Measurements from ENCODE around the gene FGF19. TPM values are rescaled to one million over a fixed set of nuclear protein-coding genes. Genes with fewer than 3 reads are reported as not detected.

FGF19 gene
- total and polyA plus RNA-seq, 2 donors (not counting 1 experiment from before 2014, with no cell fraction given), result not detected

DNA sequence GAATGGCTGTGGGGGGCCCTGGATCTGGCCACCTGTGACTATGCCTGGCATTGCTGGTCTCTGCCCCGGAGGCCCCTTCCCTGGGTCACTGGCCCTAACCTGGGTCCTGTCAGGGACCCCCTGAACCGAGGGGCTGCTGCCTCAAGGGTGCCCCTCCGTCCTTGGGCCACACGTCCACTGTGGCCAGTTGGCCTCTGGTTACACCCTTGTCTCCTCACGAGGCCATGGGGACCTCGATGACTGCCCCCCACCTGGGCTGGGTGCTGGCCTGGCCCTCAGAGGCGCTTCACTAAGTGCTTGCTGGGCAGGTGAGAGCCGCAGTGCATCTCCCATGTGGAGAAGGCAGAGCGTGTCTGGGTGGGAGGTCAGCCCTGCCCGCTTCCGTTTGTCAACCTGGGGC lies 27.3 kb upstream of the FGF19 start:
- Histone ChIP-seq H3K36me3 (replicated peaks in 1 of 2; ENCODE audit: control extremely low read depth in 1 of 2, control insufficient read depth in 1 of 2, extremely low read depth in 1 of 2, insufficient read depth in 2 of 2, low read length in 1 of 2) (no peaks in the 10 kb centered on the region), H3K9me3 (ENCODE audit: control extremely low read depth in 1 of 3, control insufficient read depth in 2 of 3, insufficient read depth in 1 of 3, low read length in 2 of 3) (peaks cover 0 to 30% (median 0%) of the 10 kb centered on the region in 3 donors), H3K9ac (ENCODE audit: low read length) (no peak overlapping the region), H3K27ac (ENCODE audit: low read length in 2 of 2) (no peak overlapping the region), H3K79me2 (ENCODE audit: control insufficient read depth, insufficient read depth, low read length) (no peaks in the 10 kb centered on the region), H4K20me1 (ENCODE audit: control insufficient read depth, insufficient read depth, low read length, poor library complexity, severe bottlenecking) (no peaks in the 10 kb centered on the region), H3K4me1 (ENCODE audit: control insufficient read depth in 2 of 2, insufficient read depth in 2 of 2, low read length in 2 of 2) (no peaks in the 10 kb centered on the region), H3K27me3 (replicated peaks in 1 of 4; ENCODE audit: control extremely low read depth in 1 of 4, control insufficient read depth in 3 of 4, insufficient read depth in 4 of 4, low read length in 3 of 4) (peaks cover 0 to 20% (median 4%) of the 10 kb centered on the region in 4 experiments), H2AFZ (ENCODE audit: insufficient read depth, low read depth, low read length, poor library complexity, severe bottlenecking) (no peak overlapping the region), H3K4me2 (replicated peaks; ENCODE audit: low read depth, low read length, poor library complexity, severe bottlenecking) (no peak overlapping the region), H3K4me3 (ENCODE audit: control extremely low read depth in 1 of 5, extremely low read depth in 1 of 5, insufficient read depth in 1 of 5, low read depth in 2 of 5, low read length in 4 of 5) (no peak overlapping the region)
- Mint-ChIP-seq H3K27ac (no peak overlapping the region), H3K27me3 (peaks cover 33% of the 10 kb centered on the region), H3K9me3 (ENCODE audit: insufficient read depth) (peaks cover 7% of the 10 kb centered on the region), H3K4me3 (no peak overlapping the region), H3K4me1 (no peaks in the 10 kb centered on the region)
- POLR2A ChIA-PET, result no interaction called here
- CTCF ChIA-PET, result no interaction called here
- no peak for TF ChIP-seq EZH2 (IDR thresholded peaks at IDR 0.05; ENCODE audit: borderline replicate concordance, insufficient read depth, low read depth, low read length, poor library complexity, severe bottlenecking)
- TF ChIP-seq, protein P1, sequence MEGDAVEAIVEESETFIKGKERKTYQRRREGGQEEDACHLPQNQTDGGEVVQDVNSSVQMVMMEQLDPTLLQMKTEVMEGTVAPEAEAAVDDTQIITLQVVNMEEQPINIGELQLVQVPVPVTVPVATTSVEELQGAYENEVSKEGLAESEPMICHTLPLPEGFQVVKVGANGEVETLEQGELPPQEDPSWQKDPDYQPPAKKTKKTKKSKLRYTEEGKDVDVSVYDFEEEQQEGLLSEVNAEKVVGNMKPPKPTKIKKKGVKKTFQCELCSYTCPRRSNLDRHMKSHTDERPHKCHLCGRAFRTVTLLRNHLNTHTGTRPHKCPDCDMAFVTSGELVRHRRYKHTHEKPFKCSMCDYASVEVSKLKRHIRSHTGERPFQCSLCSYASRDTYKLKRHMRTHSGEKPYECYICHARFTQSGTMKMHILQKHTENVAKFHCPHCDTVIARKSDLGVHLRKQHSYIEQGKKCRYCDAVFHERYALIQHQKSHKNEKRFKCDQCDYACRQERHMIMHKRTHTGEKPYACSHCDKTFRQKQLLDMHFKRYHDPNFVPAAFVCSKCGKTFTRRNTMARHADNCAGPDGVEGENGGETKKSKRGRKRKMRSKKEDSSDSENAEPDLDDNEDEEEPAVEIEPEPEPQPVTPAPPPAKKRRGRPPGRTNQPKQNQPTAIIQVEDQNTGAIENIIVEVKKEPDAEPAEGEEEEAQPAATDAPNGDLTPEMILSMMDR (IDR thresholded peaks at IDR 0.05), result no peak
- DNase-seq, result no peak
- ATAC-seq (ENCODE audit: low read depth), result no peak
- 83% methylated on average over 11 of the region's 11 CpGs for WGBS (ENCODE audit: insufficient coverage)
- intact Hi-C loops (cut with micrococcal nuclease), result no loop called here

DNA sequence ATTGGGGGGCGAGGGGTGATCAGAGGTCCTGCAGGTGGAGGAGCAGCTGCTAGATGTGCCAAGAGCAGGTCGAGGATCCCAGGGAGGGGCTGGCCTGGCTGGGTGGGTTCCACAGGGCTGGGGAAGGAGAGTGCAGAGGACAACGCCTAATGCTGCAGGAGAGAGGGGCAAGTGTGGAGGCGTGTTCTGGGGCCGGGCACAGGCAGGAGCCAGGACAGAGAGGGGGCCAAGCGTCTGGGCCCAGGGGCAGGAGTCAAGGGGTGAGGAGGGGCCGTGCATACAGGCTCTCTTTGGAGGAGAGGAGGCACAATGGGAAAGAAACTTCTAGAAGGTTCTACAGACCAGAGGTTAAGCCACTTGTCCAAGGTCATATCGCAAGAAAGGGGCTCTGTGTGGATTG lies 26.7 kb upstream of the FGF19 start:
- Histone ChIP-seq H3K9ac (ENCODE audit: low read length) (no peak overlapping the region), H2AFZ (ENCODE audit: insufficient read depth, low read depth, low read length, poor library complexity, severe bottlenecking) (no peak overlapping the region), H3K4me3 (ENCODE audit: control extremely low read depth in 1 of 5, extremely low read depth in 1 of 5, insufficient read depth in 1 of 5, low read depth in 2 of 5, low read length in 4 of 5) (no peak overlapping the region), H3K36me3 (replicated peaks in 1 of 2; ENCODE audit: control extremely low read depth in 1 of 2, control insufficient read depth in 1 of 2, extremely low read depth in 1 of 2, insufficient read depth in 2 of 2, low read length in 1 of 2) (no peaks in the 10 kb centered on the region), H4K20me1 (ENCODE audit: control insufficient read depth, insufficient read depth, low read length, poor library complexity, severe bottlenecking) (no peaks in the 10 kb centered on the region), H3K27ac (ENCODE audit: low read length in 2 of 2) (no peak overlapping the region), H3K79me2 (ENCODE audit: control insufficient read depth, insufficient read depth, low read length) (no peaks in the 10 kb centered on the region), H3K4me1 (ENCODE audit: control insufficient read depth in 2 of 2, insufficient read depth in 2 of 2, low read length in 2 of 2) (no peaks in the 10 kb centered on the region), H3K4me2 (replicated peaks; ENCODE audit: low read depth, low read length, poor library complexity, severe bottlenecking) (no peak overlapping the region), H3K9me3 (ENCODE audit: control extremely low read depth in 1 of 3, control insufficient read depth in 2 of 3, insufficient read depth in 1 of 3, low read length in 2 of 3) (peaks cover 0 to 30% (median 0%) of the 10 kb centered on the region in 3 donors), H3K27me3 (replicated peaks in 1 of 4; ENCODE audit: control extremely low read depth in 1 of 4, control insufficient read depth in 3 of 4, insufficient read depth in 4 of 4, low read length in 3 of 4) (peaks cover 0 to 25% (median 4%) of the 10 kb centered on the region in 4 experiments)
- ChIA-PET POLR2A (no interaction called here), CTCF (no interaction called here)
- Mint-ChIP-seq H3K4me3 (no peak overlapping the region), H3K9me3 (ENCODE audit: insufficient read depth) (peaks cover 7% of the 10 kb centered on the region), H3K27ac (no peak overlapping the region), H3K4me1 (no peaks in the 10 kb centered on the region), H3K27me3 (peaks cover 36% of the 10 kb centered on the region)
- intact Hi-C loops (cut with micrococcal nuclease), result no loop called here
- TF ChIP-seq EZH2 (IDR thresholded peaks at IDR 0.05; ENCODE audit: borderline replicate concordance, insufficient read depth, low read depth, low read length, poor library complexity, severe bottlenecking), result no peak
- TF ChIP-seq, protein P1 (IDR thresholded peaks at IDR 0.05), result no peak
- DNase-seq (no peak), ATAC-seq (ENCODE audit: low read depth) (no peak)
- WGBS (ENCODE audit: insufficient coverage), result 85% methylated on average over 8 of the region's 8 CpGs
